Measurements from ENCODE around the gene RANBP9.

Gene RANBP9

DNA sequence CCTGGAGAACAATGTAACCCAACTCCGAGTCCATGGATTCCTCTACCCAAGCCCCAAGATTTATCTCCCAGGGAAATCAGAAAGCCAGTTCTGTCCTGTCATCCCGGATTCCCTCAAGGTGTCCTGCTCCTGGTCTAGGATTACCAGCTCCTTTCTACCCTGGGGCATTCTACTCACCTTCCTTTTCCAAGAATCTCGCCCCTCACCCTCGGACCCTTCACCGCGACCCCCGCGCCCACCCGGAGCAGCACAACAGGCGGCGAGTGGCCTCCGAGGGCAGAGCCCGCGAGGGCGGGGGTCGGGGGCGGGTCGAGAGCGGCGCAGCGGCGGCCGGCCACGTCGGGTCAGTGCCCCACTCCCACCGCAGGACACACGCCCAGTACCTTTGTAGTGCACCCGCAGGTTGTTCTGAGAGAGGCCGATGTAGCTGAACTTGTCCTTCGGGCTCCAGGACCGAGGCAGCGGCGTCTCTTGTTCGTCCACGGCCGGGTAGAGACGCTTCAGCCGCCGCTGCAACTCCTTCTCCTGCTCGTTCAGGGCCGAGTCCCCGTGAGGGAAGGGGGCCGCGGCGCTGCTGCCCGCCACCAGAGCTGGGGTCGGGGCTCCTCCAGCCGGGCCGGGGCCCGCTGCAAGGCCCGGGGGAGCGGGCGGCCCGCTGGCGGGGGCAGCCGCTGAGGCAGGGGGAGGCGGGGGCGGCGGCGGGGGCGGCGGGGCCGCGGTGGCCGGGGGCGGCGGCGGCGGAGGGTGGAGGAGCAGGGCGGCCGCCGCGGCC, 897 bp downstream of the RANBP9 start:
- DNase-seq = peak; percentile 17

DNA sequence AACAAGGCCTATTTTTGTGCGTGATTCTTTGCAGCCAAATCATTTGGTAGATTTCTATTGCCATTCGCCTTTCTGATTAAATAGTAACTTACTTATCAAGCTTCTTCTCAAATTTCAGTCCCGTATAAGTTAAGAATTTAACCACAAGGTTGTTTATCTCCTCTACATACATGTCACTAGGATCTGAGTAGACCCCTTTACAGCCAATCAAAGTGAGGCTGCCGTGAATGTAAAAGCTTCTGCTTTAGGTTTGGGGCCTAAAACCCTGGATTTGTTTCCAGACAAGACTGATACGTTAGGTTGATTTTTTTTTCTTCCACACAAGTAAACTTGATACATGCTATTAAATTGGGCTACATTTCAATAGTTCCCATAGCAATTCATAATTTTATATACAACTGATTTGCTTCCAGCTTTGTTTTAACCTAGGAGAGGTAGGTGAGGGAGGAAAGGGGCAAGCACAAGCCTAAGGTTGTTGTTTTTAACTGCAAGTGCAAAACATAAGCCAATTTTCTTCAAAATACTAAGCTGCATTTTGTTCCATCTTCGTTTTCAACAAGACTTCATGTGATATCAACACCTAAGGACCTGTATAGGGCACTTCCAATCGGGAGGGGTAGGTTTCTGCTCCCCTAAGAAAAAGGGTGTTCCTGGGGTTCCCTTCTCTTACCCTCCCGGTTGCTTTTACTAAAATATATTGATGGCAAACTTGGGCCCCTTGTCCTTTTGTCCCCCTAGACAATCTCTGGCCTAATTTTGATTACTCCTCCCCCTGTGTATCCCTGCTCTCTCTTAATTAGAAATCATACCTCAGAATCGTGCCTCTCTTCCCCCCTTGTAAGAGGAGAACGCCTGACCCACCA, 1.7 kb downstream of the RANBP9 start:
- DNase-seq = no peak

DNA sequence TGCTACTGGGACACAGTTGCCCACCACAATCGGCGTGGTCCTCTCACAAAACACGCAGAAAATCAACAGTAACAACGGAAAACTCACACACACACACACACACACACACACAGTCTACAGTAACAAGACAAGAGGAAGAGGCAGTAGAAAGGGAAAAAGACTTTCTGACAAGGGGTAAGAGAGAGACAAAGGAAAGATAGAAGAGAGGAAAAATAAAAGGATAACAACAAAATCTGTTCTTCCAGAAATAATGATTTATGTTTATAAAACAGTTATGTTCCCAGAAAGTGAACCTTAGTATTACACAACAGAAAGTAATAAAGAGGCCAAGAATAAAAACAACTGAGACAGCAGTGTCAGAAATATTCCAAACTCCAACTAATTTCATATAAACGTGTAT, 2.9 kb downstream of the RANBP9 start:
- no peak for DNase-seq

DNA sequence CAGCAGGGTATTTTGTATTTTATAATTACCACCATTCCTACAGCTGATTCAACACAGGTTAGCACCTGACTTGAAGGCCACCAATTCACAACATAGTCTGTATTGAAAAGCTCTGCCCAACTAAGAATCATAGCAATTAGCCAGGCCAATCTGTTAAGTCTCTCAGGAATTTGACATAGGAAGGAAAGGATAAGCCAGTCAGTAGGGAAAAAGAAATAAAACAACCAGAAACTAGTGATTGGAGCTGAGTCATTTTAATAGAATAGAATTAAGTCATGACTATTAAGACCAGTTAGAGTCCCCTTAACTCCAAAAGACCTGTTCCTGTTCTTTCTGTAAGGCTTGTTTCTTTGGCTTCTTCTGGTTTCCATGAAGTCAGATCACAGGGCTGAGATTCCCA, 8.1 kb downstream of the RANBP9 start:
- DNase-seq = no peak

DNA sequence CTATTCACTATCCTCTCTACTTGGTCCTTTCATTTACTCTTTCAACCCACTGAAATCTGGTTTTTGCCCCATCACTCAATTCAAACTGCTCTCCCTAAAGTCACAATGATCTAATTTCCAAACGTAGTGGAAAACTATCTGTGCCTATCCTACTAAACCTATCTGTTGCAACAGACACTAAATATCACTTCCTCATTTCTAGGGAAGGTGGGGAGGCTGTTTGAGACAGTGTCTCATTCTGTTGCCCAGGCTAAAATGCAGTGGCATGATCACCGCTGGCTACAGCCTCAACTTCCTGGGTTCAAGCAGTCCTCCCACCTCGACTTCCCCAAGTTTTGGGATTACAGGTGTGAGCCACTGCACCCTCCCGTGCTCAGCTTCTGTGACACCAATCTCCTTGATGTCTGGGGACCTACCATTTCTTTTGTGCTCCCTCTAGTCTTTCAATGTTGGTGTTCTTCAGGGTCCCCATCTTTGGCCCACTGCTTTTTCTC, 8.8 kb downstream of the RANBP9 start:
- DNase-seq = no peak

DNA sequence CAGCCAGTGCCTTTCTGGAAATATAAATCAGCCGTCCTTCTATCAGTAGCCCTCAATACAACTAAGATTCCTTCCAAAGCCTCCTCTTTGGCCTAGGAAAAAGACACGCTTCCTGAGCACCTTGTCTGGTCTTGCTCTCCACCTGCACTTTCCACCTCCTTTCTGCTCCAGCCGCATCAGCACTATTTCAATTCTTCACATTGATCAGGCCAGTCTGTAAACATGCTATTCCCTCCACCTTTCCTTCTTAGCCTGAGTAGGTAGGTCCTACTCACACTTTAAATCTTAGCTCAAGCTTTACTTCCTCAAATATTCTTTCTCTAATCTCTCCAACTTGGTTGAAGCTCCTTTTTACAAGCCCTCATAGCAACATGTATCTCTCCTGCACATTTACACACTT, 11.4 kb downstream of the RANBP9 start:
- no peak for DNase-seq

DNA sequence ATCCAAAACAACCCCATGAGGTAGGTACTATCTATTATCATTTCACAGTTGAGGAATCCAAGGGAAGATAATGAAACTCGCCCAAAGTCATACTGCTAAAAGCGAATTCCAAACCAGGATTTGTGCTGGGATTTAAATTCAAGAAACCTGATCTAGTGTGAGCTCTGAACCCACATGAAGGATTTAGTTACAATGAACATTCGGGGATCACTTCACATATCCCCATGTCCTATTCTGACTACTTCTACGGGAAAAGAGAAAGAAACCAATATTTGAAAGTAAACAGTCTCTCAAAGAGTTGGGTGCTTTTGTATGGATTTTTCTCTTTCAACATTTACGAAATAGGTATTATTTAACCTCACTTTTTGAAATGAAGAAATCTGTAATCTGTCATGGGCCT, 12.9 kb downstream of the RANBP9 start:
- DNase-seq = no peak

DNA sequence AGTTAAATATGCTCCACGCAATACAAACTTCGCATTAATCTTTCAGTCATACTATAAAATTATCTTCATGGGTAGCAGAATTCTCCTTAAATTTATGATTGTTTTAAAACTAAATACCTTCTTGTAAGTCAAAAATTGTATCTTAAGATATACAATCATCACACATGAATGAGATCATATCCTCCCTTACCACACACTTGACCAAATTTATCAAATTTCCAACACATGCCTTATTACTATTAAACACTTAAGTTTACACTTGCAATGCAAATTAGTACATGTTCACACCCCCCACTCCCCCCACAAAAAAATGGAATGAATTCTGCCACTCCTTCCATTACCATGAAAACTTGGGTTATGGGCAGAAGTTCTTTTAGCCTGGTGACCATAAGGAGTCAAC, 13.8 kb downstream of the RANBP9 start:
- DNase-seq = no peak

DNA sequence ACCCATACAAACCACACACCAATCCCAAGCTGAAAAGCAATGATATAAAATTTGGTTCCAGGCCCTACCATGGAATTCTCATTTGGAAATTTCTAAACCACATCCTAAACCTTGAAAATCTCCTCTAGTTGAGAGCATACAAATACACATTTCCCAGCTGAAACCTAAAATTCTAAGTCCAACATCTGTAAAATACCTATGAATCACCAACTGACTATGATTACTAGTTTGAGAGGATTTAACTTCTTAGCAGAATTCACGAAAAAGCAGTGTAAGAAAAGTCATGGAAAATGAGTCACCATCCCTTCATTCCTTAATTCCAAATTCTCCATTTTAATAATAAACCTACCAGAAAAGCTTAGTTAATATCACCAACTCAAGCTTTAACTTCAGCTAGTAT, 15.4 kb downstream of the RANBP9 start:
- DNase-seq = no peak

DNA sequence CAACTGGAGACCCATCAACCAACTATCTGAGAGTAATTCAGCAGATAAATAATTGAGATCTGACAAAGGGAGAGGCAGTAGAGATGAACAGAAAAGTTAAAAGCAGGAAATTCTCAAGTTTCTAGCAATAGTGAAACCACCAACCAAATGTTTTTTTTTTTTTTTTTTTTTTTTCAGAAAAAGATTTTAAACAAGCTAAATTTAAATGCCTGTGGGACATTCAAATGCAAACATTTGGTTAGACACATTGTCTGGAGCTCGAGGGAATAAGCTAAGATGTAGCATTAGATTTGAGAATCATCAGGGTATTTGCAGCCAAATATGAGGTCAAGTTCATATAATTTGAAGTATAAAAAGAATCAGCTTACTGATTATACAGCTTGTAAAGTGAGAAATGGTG, 16.4 kb downstream of the RANBP9 start:
- no peak for DNase-seq

DNA sequence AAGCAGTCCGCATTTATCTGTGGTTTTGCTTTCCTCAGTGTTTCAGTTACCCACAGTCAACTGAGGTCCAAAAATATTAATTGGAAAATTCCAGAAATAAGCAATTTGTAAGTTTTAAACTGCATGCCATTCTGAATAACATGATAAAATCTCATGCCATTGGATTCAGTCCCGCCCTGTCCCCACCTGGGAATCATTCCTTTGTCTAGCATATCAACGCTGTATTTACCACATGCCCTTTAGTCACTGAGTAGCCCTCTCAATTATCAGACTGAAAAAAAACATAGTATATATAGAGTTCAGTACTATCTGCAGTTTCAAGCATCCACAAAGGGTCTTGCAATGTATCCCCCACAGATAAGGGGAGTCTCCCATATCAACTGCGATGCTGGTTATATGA, 17.1 kb downstream of the RANBP9 start:
- no peak for DNase-seq

DNA sequence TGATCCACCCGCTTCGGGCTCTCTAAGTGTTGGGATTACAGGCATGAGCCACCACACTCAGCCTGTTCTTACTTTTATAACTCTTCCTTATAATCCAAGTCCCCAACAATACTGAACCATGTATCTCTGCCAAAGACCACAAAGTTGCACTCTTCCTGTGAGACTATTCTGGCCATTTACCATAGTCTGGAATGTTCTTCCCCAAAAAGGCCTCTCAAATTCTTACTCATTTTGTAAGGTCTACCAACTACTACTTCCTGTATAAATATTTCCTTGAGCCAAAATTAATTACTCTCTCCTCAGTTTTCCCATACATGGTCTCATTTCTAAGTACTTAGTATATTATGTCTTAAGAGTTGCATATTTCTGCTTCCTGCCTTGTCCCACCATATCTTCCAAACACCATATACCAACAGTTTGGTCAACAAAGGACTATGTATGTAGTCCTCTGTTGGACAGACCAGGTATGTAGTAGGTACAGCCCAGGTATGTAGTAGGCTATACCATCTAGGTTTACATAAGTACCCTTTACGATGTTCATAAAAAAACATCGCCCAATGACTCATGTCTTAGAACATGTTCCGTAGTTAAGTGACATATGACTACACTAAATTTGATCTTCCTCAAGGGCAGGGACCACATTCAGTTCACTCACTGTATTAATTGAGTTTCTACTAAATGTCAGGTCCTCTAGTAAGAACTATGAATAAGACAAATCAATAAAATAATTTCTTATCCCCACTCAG, 22.0 kb downstream of the RANBP9 start:
- no peak for DNase-seq

DNA sequence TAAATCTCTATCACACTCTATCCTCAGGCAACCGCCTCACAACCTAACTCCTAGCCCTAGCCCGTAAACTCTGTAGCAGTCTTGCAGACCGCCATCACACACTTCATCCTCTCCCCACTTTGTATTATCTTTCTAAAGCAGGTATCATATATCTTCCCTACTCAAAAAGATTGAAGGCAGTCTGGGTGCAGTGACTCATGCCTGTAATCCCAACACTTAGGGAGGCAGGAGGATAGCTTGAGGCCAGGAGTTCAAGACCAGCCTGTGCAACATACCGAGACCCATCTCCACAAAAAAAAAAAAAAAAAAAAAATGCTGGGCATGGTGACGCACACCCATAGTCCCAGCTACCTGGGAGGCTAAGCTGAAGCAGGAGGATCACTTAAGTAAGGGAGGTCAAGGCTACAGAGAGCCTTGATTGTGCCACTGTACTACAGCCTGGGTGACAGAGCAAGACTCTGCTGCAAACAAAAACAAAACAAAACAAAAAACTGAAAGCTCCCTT, 22.9 kb downstream of the RANBP9 start:
- no peak for DNase-seq

DNA sequence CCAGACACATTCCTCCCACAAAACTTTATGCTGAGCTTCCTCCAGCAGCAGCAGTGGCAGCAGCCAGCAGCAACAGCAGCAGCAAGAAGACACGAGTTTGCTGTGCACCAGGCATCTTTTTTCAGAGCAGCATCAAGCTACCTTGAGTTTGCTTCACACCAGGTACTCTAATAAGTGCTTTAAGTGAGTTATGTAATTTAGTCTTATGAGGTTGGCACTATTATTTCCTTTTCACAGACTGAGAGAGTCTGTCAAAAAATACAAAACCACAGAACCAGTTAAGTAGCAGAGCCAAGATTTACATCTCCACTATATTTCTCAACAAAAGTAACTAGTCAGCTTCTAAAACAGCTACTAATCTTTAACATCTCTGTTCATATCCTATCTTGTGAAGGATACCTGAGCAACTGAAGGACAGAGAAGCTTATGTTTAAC, 23.7 kb downstream of the RANBP9 start:
- no peak for DNase-seq

DNA sequence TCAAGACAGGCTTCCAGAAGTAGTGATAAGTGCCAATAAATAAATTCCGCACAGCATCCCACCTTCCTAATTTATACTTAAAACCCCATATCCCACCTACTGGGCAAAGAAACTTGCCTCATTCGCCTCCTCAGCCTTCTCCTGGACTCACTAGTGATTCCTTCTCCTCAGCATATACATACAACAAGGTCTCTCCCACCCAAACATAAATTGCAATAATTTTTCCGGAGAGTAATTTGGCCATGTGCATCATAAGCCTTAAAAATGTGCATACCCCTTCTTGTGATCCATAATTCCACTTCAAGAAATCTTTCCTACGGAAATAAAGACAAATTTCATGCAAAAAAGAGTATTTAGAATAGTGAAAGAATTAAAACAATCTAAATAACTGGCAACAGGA, 26.8 kb downstream of the RANBP9 start:
- no peak for DNase-seq

DNA sequence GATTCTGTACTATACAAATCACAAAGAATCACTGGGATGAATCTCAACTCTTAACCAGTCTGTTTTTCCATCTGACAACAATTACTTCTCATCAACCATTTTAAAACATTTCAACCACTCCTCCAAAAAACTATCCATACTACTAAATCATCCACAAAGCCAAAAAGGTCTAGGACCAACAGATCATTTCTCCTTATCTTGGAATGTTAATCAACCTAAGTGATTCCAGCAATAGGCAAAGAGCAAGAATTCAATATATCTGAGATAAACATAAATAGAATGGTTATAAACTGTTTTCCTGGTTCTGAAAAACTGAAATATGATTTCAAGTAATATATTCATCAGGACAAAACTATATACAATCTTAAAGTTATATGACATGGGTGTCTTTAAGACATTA, 28.6 kb downstream of the RANBP9 start:
- DNase-seq = no peak

DNA sequence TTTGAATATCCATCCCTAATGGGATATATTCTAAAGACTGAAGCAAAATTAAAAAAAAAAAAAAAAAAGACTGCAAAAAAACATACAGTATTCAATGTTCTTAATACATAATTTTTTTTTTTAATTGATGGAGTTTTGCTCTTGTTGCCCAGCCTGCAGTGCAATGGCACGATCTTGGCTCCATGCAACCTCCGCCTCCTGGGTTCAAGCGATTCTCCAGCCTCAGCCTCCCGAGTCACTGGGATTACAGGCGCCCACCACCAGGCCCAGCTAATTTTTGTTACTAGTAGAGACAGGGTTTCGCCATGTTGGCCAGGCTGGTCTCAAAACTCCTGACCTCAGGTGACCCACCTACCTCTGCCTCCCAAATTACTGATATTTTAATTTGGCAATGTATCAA, 29.3 kb downstream of the RANBP9 start:
- no peak for DNase-seq

DNA sequence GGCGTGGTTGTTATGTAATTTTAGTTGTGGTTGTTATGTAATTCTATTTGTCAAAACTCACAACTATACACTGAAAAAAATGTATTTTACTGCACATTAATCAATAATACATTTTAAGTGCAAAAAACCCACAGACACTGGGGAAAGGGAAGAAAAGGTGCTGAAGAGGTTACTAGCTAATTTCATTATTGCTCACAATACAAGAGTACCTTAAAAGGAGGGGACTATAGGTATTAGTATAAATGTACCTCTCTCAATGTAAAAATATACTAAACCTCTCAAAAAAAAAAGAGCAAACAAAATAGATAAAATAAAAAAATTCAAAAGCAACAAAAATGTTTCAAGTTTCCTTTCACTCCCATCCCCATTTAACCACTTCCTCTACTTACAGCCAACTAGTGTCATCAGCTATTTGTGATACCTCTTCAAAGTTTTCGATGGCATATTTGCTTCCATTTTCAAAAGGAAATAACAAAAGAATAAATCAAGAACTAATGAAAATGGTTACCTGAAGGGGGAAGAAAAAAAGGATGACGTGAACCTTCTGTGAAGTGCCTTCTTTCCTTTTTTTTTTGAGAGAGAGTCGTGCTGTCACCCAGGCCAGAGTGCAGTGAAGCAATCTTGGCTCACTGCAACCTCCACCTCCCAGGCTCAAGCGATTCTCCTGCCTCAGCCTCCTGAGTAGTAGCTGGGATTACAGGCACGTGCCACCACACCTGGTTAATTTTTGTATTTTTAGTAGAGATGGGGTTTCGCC, 30.2 kb downstream of the RANBP9 start:
- no peak for DNase-seq

DNA sequence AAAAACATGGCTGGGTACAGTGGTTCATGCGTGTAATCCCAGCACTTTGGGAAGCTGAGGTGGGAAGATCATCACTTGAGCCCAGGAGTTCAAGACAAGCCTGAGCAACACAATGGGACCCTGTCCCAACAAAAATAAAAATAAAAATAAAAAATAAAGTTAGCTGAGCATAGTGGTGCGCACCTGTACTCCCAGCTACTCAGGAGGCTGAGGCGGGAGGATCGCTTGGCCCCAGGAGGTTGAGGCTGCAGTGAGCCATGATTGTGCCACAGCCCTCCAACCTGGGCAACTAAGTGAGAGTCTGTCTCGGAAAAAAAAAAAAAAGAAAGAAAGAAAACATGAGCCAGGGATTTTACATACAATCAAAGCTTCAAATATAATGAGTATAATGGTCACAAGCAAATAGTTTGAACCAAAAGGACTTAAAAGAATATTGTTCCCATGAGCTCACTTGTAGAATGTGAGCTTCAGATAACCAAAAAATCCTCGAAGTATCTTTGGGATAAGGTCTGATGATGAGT, 31.1 kb downstream of the RANBP9 start:
- no peak for DNase-seq

DNA sequence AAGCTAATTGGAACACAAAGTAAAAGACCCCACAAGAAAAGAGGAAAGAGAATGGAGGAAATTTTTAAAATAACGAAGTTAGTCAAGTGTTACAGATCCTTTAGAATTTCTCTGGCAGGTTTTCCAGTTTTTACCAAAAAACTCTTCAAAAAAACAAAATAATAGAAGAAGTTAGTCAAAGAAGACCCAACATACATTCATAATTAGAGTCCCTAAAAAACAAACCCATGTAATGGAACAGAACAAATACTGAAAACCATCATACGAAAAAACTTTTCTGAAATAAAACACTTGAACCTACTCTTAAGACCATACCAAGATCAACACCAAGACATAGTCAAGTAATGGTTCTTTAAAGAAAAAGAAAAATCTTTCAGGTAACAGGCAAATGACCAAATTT, 31.6 kb downstream of the RANBP9 start:
- DNase-seq = no peak

DNA sequence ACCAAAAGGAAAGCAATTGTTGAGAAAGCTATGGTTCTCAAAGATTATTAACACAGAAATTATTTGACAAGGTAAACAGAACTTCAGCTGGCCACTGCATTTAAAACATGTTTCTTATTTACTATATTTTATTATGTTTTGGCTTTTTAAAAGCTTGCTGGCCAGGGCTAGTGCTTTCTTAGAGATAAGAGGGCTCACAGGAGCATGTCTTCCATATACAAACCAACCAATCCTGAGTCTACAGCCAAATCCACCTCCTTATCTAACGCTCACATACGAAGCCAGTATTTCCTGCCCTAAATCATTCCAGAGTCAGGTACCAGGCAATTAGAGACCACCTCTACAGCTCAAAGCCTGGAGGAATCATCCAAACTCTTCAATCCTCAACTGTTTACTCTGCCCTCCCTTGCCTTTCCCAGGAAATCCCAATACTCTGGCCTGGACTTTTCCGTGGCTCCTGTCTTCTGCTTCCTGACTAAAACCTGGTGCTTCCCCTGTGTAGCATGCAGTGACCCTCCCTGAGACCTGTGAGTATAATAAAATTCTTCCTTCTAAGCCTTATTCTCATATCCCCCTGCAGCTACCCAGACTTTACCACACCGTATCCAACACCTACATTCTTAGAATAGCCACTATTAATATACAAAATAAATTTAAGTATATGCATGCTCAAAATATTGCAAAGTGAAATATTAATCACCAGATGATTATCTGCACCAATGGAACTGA, 33.2 kb downstream of the RANBP9 start:
- no peak for DNase-seq

Data from effector CD8-positive, alpha-beta T cell (primary cell).